GM21528 (cell line): ENCODE data around the gene ZNHIT2.
A peak's percentile ranks its signal among the peaks of the same experiment; 100 is the strongest.

Experiments
- ATAC-seq: cut with Tn5 transposase; IDR thresholded peaks from one replicate; pipeline ENCODE4 v1.9.1; 2021; ENCODE audit warnings: mild to moderate bottlenecking, moderate library complexity; ENCODE audit not compliant: unreplicated experiment, low FRiP score

Gene ZNHIT2

DNA sequence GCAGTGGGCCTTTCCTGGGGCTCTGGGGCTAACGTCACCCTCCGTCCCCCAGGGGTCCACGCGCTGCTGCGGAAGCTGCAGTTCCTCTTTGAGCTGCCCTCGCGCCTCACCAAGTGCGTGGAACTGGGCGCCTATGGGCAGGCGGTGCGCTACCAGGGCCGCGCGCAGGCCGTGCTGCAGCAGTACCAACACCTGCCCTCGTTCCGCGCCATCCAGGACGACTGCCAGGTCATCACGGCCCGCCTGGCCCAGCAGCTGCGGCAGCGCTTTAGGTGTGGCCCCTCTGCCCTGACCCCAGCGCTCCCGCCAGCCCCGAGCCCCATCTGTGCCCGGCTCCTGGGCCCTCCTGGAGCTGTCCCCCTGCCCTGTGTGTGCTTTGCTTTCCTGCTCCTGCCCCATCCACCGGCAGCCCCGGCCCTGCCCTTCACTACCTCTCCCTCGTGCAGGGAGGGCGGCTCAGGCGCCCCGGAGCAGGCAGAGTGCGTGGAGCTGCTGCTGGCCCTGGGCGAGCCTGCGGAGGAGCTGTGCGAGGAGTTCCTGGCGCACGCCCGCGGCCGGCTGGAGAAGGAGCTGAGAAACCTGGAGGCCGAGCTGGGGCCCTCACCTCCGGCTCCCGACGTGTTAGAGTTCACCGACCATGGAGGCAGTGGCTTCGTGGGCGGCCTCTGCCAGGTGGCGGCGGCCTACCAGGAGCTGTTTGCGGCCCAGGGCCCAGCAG lies 9.6 kb downstream of the ZNHIT2 start:
- ATAC-seq: no peak

- ATAC-seq: no peak
Observed at GRCh38 chr11:65107078-65107477, 10.4 kb downstream of the ZNHIT2 start.

- ATAC-seq: no peak
Observed at GRCh38 chr11:65104628-65105027, 12.9 kb downstream of the ZNHIT2 start.

DNA sequence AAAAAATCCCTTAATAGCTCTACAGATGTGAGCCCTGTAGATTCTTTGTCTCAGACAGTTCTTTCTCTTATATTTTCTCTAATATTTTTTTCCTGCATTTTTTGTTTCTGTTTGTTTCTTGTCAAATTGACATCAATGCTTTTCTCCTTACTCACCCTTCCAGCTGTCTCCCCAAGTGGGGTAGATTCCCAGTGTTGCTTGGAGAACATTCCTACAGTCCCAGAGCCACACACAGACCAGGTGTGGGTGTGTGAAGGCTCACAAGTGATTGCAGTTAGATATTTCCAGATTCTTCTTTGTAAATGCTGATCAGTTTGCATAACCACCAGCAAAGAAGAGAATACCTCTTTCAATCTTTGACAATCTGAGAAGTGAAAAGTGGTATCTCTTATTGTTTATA lies 14.0 kb downstream of the ZNHIT2 start:
- no peak for ATAC-seq

DNA sequence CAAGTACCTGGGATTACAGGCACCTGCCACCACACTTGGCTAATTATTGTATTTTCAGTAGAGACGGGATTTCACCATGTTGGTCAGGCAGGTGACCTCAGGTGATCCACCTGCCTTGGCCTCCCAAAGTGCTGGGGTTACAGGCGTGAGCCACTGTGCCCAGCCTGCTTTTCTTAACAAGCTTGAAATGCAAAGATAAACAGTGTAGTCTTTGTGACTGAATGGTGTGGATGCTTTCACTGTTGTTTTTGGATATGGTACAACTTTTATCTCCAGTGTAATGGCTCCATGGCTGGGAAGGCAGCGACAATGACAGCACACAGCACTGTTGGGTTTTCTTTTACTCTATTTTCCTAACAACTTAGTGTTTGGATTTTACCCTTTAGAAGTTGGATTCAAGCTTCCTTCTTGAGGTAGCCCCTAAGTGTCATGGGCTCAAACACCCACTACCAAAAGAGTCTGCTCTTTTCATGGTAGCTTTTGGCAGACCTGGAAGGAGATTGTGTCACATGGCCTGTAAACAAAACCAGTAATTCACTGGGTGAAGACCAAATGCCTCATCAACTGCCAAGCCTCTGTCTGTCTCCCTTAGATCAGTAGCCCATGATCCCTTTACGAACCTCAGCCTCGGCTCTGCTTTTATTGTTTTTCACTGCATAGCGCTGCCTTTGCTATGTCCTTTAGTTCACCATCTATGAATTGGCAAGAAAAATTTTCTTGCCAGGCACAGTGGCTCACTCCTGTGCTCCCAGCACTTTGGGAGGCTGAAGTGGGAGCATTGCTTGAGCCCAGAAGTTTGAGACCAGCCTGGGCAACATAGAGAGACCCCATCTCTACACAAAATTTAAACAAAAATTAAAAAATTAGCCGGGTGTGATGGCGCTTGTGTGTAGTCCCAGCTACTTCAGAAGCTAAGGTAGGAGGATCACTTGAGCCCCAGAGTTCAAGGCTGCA lies 15.1 kb downstream of the ZNHIT2 start:
- ATAC-seq: no peak

GRCh38 chr11:65100674-65101350 lies 16.7 kb downstream of the ZNHIT2 start:
- ATAC-seq: no peak

GRCh38 chr11:65096926-65097325 lies 20.6 kb downstream of the ZNHIT2 start:
- no peak for ATAC-seq

DNA sequence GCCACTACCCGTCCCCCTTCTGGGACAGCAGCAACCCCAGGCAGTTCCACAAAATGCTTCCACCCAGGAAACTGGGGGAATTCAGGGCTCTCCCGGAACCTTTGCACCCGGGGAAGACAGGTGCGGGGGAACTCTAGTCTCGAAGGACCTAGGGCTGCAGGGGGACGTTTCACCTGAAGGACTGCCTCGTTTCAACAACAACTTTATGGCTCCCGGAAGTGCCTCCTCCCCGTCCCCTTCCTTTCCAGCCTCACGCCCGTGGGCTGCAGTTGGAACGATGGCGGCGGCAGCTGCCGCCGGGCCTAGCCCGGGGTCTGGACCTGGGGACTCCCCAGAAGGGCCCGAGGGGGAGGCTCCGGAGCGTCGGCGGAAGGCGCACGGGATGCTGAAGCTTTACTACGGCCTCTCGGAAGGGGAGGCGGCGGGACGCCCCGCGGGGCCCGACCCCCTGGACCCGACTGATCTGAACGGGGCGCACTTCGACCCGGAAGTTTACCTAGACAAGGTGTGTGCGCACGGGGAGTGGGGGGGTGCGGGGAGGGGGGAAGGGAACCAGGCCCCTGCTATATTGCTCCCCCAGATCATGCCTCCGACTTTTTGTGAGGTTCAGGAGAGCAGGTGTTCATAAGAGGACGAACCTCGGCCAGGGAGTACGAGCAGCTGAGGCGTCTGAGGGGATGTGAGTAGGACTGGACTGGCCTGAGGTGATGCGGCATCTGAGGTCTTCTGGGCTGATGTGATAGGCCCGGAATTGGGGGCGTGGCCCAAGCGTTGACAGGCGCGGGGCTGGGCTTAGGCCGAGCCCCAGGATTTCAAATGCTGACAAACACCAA lies 21.3 kb downstream of the ZNHIT2 start, which contains the start of gene VPS51:
TSS of gene VPS51 (plus strand) at position 241 of the 833 bp plus-strand sequence. CDS start at position 278, 37 bp downstream.
- peak; percentile 75 for ATAC-seq

DNA sequence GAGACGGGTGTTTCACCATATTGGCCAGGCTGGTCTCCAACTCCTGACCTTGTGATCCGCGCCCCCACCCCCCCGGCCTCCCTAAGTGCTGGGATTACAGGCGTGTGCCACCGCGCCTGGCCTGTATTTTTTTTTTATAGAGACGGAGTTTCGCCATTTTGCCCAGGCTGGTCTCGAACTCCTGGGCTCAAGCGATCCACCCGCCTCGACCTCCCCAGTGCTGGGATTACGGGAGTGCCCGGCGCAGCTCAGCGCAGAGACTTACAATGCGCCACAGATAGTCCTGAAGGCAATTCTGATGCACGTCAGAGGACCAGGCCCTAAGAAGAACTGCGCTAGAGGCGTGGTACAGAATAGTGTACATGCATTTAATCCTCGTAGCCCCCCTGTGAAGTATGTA lies 22.1 kb downstream of the ZNHIT2 start:
- ATAC-seq: no peak

- no peak for ATAC-seq
Observed at GRCh38 chr11:65090628-65091027, 26.9 kb downstream of the ZNHIT2 start.

- ATAC-seq: no peak
Observed at GRCh38 chr11:65089621-65090020, 27.9 kb downstream of the ZNHIT2 start.

- no peak for ATAC-seq
Observed at GRCh38 chr11:65087827-65088226, 29.7 kb downstream of the ZNHIT2 start.

GRCh38 chr11:65087216-65087615 lies 30.3 kb downstream of the ZNHIT2 start:
- ATAC-seq: no peak

GRCh38 chr11:65086809-65087208 lies 30.7 kb downstream of the ZNHIT2 start:
- ATAC-seq: no peak

DNA sequence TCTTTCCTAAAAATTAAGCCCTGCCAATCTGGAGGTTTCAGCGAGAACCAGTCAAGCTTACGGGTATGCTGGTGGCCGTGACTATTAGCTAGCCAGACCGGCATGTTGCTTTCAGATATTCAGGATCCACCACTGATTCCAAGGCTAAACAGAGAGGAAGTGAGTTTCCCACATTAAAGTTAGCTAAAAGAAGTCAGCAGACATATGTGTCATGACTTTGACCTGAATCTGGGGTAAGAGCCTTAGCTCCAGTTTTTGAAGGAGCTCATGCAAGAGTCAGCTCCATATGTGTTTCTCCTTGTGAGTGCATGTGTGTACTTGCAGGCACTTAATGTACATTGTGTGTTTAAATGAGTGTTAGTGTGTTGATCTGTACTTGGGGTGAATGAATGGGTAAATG lies 32.1 kb downstream of the ZNHIT2 start:
- ATAC-seq: no peak

- ATAC-seq: peak; percentile 8
Observed at GRCh38 chr11:65084598-65085375, 32.7 kb downstream of the ZNHIT2 start.

DNA sequence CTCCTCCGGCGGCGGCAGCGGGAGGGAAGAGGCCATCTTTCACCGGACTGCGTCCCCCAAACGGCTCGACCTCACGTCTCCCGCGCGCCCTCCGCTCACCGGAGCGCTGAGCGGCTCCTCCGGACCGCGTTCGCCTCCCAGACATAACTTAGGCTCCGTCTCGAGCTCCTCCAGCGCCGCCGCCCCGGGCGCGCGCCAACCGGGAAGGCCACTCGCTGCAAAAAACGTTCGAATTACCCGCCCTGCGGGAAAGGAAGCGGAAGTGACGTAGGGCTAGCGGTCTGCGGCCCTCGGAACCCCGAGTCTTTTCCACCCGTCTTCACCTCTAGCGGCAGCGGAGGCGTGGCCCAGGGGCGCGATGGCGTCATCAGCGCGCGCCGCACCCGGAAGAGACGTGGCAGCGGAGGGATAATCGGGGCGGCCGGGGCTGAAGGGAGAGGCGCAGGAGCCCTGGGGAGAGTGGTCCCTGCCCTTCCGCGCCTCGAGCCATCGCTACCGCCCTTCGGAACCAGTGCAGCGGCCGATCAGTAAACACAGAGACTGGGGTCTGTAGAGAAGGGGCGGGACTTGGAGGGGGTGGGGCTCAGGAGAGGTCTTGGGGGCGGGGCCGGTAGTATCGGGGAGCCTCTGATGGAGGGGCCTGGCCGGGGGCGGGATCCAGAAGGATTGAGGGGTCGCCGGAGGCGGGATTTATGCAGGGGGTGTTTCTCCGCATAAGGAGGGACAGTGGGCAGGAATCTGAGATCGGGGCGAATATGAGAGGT lies 33.5 kb downstream of the ZNHIT2 start, which contains the start of the genes CDCA5 and ZFPL1:
TSS of gene CDCA5 (minus strand) at position 207 of the 764 bp plus-strand sequence. CDS start at position 145, 62 bp downstream.
TSS of gene ZFPL1 (plus strand) at position 389 of the 764 bp plus-strand sequence. CDS start 477 bp downstream, outside the sequence.
- ATAC-seq: peak; percentile 67

GRCh38 chr11:65083134-65083833 lies 34.2 kb downstream of the ZNHIT2 start:
- peak; percentile 22 for ATAC-seq
